T1000 (cell line): ENCODE data around the gene CADPS2.

Experiments
- DNase-seq: peaks from one replicate; lab custom pipeline; 2025; ENCODE audit warnings: mixed read lengths; lab: John Stamatoyannopoulos, UW

Gene CADPS2

DNA sequence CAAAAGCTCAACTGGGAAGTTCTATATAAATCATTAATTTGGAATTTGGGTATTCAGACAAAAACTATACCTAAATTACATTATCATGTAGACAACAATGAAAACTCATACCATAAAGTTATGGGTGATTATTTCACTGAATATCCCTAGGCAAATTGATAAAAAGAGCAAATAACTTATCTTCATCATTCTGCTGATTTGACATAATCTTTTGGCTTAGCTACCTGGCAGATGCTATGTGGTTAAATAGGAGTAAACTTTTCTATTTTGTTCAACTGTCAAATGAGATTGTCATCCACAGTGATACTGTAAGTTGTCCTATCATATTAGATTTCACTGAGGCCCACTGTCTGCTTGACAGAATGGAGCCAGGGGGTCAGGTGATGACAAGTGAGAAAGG, 432.8 kb downstream of the CADPS2 start:
- DNase-seq = no peak

DNA sequence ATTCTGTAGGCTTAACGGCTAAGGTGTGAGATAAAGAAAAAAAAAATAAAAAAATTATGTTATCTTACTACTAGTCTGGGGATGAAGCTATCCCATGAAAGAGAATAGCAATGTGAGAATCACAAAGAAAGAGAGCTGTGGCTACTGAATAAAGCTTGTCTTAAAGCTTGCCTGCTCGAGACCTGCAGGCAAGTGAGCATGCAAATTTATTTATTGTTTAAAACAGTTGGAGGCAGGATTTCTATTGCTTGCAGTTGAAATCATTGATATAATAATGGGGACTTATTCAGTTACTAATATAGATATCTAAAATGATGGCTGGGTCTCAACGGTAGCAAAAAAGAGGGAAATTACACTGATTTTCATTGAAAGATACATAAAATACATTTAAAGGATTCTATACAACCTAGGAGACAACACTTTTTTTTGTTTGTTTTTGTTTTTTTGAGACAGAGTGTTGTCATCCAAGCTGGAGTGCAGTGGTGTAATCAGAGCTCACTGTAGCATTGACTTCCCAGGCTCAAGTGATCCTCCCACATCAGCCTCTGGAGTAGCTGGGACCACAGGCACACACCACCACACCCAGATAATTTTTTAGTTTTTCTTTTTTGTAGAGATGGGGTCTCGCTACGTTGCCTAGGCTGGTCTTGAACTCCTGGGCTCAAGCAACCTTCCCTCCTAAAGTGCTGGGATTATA, 437.2 kb downstream of the CADPS2 start:
- DNase-seq = no peak

DNA sequence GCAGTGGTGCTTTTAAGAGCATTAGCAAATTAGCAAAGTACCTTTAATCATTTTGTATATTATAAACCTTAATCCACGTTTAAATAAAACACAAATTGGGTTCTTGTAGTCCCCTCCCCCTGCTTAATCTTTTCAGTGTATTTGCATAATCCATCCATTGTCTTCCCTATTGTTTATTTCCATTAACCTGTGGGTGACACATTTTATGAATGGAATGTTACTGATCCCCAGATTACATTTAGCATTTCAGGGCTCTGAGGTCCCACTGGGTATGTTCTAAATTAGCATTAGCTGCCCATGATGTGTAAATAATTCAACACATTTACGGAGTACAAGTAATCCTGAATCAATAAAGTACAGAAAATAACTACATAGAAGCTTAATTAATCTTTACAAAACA, 443.3 kb downstream of the CADPS2 start:
- DNase-seq = no peak

DNA sequence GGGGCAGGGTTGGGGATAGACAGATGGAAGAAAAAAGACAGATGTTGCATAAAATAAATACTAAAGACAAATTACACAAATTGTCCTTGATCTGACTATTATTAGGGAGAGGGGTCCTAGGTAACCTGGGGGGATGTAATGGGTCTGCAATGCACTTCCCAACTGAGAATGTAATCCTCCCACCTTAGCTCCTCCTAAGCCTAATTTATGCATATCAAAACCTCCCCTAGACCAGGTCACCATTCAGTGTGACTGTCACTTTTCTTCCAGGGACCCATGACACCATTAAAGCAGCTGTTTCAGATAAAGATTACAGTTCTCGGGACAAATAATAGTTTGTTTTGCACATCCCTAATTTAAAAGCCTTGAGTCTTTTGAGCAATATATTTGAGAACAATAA, 447.8 kb downstream of the CADPS2 start:
- no peak for DNase-seq

DNA sequence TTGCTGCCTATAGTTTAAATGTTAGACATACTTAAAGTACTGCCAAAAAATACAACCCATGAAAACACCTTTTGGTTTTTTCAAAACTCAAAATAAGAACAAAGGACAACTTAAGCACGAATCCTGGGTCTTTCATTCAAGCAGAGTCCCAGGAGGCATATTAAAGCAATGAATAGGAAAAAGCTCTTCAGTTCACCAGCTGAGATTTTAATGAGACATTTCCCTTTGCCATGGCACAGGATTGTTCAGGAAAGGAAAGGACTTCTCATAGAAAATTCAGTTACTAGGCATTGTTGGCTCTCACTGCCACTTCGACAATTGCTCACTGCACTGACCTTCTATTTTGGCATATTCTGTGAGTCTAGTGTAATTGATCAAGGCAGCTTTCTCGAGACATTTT, 448.3 kb downstream of the CADPS2 start:
- DNase-seq = no peak

DNA sequence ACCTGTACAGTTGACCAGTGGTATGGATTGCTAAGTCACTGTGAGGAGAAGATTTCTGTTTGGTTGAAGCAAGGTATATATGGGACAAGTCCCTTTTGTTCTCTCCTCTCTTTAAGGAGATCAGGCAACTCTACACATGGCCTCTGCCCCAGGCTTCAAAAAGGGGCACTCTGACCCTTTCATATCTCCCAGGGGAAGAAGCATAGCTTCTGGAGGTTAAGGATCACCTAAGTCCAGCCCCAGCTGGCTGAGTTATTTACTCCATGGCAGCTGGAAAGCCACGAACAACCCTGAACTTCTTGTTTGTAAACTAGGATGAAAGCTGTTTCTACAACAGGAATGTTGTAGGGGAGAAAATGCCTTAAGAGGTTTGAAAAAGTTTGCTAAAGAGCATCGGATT, 452.5 kb downstream of the CADPS2 start:
- no peak for DNase-seq

DNA sequence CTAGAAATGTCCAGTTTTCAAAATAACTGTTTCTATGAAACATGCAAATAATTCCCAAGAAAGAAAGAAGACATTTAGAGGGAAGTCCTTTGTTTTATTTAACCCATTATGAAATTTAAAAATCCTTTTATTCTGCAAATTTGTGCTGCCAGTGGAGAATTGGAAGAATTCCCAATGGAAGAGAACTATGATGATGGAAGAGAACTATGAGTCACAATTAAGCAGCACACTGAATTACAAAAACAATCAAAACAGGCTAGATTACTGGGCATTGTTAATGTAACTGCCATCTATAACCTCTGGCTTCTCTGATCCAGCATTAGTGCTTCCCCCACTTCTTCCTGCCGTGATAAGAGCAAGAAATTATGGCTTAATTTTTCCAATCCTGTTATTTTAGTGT, 455.6 kb downstream of the CADPS2 start:
- no peak for DNase-seq

DNA sequence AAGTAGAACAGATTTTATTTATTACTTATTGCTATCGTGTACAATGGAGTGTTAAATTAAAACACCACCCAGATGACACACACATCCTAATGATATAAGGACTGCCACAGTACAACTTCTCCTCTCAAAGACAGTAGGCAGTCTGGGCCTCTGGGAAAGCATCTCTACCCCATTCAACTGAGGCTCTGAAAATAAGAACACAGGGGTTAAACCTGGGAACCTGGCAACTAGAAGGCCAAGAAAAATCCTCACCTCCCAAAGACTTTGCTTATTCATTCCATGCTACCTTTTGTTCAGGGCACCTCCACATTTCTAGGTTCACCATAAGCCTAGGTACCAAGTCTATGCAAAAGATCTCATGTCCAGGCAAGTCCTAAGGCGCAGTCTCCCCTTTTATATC, 456.3 kb downstream of the CADPS2 start:
- DNase-seq = no peak

DNA sequence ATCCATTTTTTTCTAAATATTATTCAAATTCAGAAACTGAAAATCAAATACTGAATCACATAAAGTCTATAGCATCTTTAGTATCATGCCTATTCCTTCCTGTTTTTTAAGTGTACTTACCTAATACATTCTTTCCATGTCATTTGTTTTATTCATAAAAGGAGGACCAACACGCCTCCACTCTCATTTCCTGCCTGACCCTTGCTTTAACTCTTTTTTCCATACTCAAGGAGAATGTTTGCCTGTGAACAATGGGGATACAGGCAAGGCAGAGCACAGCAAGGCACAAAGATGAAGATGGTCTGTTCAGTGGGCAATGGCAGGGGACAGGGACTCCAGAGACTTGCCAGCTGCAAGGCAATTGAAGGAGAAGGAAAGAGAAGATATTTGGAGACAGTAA, 460.5 kb downstream of the CADPS2 start:
- no peak for DNase-seq

DNA sequence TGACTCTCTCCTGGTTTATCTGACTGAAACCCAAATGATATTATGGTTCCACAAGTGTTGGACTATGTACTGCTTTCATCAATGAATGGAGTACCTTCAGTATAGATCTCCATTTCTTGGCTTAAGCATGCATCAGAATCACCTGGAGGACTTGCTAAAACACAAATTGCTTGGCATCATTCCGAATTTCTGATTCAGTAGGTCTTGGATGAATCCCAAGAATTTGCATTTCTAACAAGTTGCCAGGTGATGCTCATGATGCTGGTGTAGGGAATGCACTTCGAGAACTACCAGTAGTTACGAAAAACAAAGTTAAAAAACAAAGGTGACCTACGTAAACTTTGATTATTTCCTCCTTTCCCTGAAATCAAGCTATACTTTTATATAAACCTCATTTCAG, 462.7 kb downstream of the CADPS2 start:
- DNase-seq = no peak

DNA sequence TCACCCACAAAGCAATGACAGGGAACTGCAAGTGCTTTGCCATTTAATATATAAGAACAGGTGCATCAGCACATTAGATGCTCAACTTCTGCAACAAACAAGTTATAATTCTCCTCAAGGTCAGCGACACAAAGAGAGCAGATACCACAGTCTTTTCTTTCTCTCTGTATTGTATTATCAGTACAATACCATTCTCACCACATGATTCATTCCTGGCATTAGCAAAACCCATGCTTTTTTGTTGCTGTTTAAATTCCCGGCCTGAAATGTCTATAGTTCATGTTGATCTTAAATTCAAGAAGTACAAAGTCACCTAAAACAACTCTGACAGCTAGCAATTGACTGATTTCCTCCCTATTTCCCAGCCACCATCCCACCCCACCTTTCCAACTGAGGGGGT, 469.9 kb downstream of the CADPS2 start:
- DNase-seq = no peak

DNA sequence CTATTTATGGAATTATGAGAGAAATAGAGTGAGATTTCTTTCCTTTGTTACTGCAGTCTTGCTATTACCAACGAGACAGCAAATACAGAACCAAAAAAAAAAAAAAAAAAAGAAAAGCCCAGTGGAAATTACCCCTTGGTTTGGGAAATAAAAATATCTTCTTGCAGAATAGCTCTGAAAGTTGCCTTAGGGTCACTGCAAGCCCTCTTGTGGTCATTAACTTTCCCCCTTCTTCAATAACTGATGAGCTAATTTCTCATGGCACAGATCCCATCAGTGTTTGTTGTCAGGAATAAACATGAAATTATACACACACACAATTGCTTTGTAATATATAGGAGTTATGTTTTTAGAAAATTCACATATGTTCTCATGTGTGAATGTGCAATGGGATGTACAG, 470.8 kb downstream of the CADPS2 start:
- DNase-seq = no peak

DNA sequence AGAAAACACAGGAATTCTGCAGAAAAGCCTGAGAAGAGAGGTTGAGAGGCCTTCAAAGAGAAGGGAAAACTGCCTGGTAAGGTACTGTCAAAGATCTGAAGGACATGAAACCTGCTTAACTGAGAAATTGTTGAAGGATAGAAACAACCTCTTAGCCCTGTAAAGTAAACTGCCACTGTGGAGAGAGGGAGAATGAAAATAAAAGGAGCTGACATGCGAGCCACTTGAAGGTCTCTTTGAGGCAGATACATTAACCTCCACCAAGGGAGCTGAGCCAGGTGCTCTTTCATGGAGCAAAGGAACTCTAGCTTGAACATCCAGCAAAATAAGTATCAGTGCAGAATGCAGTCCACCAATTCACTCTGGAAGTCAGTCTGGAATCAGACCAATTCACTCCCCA, 472.9 kb downstream of the CADPS2 start:
- no peak for DNase-seq

DNA sequence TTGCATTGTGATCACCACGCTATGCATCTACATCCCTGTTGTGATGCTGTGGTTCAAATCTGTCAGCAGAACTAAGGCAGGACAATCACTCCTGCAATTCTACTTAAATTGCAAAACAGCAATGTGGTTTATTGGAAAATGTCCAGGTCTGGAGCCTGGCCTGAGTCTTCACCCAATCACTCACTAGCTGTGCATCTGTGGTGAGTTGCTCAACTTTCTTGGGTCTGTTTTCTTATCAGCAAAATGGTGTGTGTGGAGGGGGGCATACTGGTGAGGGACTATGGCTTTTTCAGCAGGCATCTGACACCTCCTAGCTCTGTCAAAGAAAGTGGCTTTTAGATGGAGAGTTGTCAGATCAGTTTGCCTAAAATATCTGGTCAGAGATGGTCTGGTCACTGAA, 473.4 kb downstream of the CADPS2 start:
- DNase-seq = no peak

DNA sequence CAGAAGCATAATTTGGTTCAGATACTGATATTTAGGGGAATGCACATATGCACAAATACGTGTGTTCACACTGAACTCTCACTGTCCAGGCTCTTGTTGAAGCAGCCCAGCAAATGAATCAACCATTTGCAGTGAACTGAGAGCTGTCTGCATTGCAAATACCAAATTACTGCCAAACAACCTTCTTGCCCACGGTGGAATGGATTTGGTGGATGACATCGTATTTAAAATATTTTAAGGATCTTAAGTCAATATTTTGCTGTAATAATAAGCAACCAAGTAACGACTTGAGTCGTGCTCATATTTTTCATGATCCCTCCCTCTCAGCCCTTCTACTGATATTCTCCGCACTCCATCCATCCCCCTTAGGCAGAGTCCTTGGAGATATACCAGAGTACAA, 473.8 kb downstream of the CADPS2 start:
- DNase-seq = no peak

DNA sequence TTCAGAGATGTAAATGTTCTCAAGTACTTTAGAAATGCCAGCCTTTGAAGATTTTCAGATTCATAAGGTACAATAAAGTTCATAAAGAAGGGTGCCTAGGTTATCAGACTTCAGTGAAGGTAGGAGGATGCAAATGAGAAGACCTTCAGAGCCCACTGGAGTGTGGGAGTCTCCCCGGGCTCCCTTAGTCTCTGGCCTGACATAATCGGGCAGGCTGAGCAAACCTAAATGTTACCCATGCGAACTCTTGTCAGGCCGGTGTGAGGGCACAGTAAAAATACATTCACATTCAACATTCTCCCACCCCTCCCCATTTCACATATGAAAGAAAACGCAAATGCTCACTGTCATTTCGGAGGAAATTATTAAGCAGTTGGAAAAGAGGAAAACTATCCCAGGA, 479.1 kb downstream of the CADPS2 start:
- DNase-seq = no peak

DNA sequence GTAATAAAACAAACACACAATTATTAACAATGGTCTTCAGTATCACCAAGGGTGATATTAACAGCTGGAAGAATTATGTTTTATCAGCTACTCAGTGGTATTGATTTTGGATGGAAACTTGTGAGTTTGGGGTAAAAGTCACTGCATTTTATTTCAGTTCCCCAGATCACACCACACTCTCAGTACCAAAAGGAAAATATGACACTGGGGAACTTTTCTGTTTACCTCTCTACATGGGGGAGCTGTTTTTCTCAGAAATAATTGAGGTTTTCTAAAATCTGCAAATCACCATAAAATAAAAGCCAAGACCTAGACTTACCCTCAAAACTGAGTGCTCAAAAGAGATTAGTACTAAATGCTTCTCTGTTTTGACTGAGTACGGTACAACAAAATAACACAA, 483.1 kb downstream of the CADPS2 start:
- DNase-seq = no peak

DNA sequence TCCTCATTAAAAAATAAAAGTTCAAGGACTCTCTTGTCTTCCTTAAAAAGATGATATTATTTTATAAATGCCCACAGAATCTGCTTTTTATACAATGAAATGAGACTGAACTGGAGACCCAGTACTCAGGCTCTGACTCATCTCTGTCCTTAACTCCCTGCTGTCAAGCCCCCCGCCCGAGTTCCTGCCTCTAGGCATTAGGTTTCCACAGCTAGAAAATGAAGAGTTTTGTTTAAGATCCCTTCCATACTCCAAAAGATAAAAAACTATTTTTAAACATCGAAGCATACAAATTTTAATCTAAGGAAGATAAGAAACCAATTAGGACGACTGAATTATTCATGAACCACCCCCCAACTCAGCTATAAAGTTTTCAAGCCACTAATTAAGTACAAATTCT, 484.0 kb downstream of the CADPS2 start:
- DNase-seq = no peak

DNA sequence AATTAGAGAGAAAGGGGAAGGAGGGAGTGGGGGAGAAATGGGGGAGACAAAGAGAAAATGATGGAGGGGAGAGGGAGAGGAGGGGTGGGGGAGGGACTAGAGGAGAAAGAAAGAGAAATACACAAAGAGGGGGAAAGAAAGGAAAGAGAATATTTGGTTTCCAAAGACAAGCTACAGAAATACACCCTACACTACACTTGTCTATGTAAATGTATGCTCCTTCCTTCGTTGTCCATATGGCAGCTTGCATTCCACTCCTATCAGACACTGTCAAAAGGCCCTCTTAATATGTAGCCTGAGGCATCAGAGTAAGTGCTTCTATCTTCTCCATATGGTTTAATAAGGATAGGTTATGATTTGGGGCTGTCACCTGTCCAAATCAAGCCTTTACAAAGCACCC, 488.9 kb downstream of the CADPS2 start:
- no peak for DNase-seq

DNA sequence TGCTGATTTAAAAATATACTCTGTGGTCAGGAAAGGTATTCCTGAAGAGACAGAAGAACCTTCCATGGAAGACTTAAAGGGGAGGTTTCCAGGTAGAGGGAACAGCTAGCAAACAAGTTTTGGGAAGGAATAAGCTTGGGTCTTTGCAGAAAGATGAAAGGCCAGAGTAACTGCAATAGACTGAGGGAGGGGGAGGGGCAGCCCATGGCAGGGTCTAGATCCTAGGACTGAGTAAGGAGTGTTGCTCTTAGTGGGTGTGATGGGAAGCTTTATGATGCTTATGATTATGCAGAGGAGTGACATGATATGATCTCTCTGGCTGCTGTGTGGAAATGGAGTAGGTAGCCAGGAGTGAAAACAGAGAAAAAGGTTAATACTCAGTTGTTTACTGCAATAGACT, 491.7 kb downstream of the CADPS2 start:
- no peak for DNase-seq

DNA sequence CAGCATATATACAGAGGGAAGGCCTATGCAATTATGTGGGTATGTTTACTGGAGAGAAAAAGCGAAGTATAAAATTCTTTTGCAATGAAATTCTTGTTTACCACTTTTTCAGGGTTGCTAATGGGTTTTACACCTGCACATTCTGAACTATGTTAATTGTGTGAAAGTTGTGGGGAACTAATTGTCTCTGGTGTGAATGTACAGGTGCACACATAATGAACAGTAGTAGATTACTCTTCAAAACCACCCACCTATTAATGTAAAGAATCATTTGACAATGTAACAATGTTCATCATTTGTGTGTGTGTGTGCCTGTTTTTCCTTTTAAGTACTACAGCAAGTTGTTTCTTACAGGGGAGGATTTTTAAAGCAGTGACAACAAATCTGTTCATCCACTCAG, 501.7 kb downstream of the CADPS2 start:
- DNase-seq = no peak

DNA sequence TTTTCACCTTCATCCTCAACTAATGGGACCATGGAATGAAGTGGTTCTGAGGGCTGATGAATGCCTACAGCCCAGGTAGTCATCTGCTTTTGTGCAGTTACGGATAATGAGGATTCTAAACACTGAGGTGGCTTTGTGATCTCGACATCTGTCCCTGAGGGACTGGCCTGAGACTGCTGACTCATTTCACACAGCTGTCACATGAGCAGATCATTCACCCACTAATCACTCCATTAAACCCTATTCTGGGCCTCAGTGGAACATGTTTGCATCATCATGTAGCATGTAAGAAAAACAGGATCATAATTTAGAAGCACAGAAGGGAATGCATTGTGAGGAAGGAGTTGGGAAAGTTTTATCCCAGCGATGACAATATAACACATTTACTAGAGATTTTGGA, 502.3 kb downstream of the CADPS2 start:
- DNase-seq = no peak

DNA sequence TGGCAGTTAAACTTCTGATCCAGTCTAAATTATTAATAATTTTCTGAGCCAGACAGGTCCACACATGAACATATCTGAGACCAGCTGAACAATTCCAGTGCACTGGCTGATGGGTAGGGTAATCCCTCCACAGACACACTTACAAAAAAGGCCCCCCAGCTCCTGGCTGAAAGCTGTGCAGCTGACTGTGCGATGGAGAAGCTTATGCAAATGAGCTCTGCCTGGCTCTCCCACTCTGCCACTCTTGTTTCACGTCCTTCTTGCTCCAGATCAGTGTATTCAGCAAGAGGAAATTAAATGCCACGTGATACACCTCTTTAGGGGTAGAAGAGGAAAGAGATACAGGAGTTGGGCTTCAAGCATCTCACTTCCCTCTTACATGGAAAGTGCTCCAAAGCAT, 505.3 kb downstream of the CADPS2 start:
- DNase-seq = no peak

DNA sequence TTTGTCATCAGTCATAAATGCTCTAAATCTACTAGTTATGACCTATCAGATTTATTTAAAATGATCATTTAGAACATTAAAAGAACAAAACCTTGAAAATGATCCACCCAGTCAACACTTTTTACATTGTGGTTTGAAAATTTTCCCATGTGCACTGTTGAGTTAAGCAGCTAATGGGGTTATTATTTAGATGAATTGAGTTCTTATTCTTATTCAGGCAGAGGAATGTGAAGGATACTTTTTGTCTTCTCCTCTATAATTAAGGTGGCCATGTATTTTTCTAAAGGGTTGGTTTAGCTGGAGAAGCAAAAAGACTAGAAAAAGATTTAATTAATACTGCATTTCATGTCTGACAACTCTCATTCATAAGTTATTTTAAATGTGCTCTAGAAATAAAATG, 506.8 kb downstream of the CADPS2 start:
- no peak for DNase-seq

DNA sequence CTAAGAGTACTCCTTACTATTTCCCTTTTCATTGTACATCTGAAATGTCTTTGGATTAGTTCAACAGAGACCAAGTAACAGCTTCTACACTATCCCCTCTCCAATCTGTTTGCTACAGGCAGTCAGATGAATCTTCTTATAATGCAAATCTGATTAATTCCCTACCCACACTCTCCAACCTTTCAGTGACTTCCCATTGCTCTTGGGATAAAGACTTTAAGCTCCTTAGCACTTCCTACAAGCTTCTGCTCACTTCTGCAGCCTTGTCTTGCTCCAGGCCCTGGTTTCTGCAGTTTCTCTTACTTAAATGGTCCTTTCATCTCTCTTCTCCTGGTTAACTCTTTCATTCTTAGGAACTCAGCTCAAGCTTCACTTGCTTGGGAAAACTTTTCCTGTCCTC, 516.5 kb downstream of the CADPS2 start:
- no peak for DNase-seq
